GM11168 (cell line): ENCODE measurements around the gene PLAGL2.
"Not testable (repeated sequence)": the region's sequence is repeated elsewhere in the genome, so short reads cannot be mapped to it uniquely, and the experiment has no call there.

Experiments
- in situ Hi-C: fragments of 300-500 bp; cut with MboI; formaldehyde crosslinking; loops from one replicate; pipeline ENCODE4 v1.12.0; 2022; ENCODE audit warnings: low sequenced_read_pairs; ENCODE audit not compliant: unreplicated experiment

The PLAGL2 gene

GRCh38 chr20:32207626-32208498 lies at the start of gene PLAGL2, which contains the start of gene POFUT1:
TSS of gene PLAGL2 (minus strand) at chr20:32207743. CDS start at chr20:32202178, 5,565 bp downstream.
TSS of gene POFUT1 (plus strand) at chr20:32207880. CDS start at chr20:32207942, 62 bp downstream.
- in situ Hi-C loops = no loop called here

GRCh38 chr20:32252189-32252588 lies 44.6 kb upstream of the PLAGL2 start:
- in situ Hi-C loops = no loop called here

GRCh38 chr20:32251470-32251869 lies 43.9 kb upstream of the PLAGL2 start:
- in situ Hi-C loops = no loop called here

GRCh38 chr20:32249030-32249738 lies 41.6 kb upstream of the PLAGL2 start:
- in situ Hi-C loops = no loop called here

- in situ Hi-C loops = no loop called here
Observed at GRCh38 chr20:32248043-32248442, 40.5 kb upstream of the PLAGL2 start.

- in situ Hi-C loops = not testable (repeated sequence)
Observed at GRCh38 chr20:32246208-32246607, 38.7 kb upstream of the PLAGL2 start.

GRCh38 chr20:32244959-32245358 lies 37.4 kb upstream of the PLAGL2 start:
- in situ Hi-C loops = no loop called here

- in situ Hi-C loops = no loop called here
Observed at GRCh38 chr20:32244150-32244823, 36.7 kb upstream of the PLAGL2 start.

GRCh38 chr20:32241807-32242206 lies 34.3 kb upstream of the PLAGL2 start:
- in situ Hi-C loops = no loop called here

- in situ Hi-C loops = no loop called here
Observed at GRCh38 chr20:32240205-32240604, 32.7 kb upstream of the PLAGL2 start.

- in situ Hi-C loops = no loop called here
Observed at GRCh38 chr20:32238483-32239425, 31.2 kb upstream of the PLAGL2 start.

GRCh38 chr20:32237419-32237818 lies 29.9 kb upstream of the PLAGL2 start:
- in situ Hi-C loops = no loop called here

- in situ Hi-C loops = no loop called here
Observed at GRCh38 chr20:32236819-32237218, 29.3 kb upstream of the PLAGL2 start.

- in situ Hi-C loops = no loop called here
Observed at GRCh38 chr20:32236048-32236533, 28.5 kb upstream of the PLAGL2 start.

GRCh38 chr20:32235331-32236047 lies 27.9 kb upstream of the PLAGL2 start:
- in situ Hi-C loops = no loop called here

GRCh38 chr20:32234135-32234808 lies 26.7 kb upstream of the PLAGL2 start:
- in situ Hi-C loops = no loop called here

GRCh38 chr20:32233286-32233685 lies 25.7 kb upstream of the PLAGL2 start:
- in situ Hi-C loops = no loop called here

GRCh38 chr20:32232326-32232886 lies 24.9 kb upstream of the PLAGL2 start:
- in situ Hi-C loops = no loop called here
